Measurements from ENCODE around the gene MNX1. TPM values are rescaled to one million over a fixed set of nuclear protein-coding genes. Genes with fewer than 3 reads are reported as not detected.

Gene MNX1
- total RNA-seq, 4 donors from 2014 or later = not detected

DNA sequence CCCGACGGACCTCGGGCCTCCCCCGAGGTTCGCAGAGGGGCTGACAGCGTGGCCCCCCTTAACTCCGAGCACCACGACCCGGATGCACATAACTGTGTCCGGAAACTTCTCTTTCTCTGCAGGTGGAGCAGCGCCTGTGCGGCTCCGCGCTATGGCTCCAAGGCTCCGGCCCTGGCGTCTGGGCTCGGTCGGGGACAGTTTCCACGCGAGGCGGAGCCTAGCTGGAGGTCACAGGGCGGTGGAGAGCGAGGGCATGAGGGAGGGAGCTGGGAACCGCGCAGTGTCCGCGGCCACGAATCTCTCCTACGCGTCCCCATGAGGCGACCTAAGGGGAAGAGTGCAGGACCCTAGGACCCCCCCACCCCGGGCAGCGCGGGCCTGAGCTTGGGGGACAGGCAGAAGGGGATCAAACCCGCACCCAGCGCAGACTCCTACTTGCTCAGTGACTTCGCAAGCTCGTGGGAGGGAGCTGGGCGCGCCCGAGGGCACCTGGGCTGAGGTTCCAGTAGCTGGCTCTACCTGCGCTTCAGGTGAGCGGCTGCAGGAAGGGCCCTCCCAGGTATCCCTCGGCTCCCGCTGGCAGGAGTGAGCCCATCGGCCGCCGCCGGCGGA is 8.6 kb upstream of the MNX1 start:
- H3K27ac ChIP-seq (replicated peaks in 1 of 4) = no peak overlapping the region
- WGBS = 3% methylated on average over 19 of the region's 50 CpGs
- no peaks in the 10 kb centered on the region for H3K36me3 ChIP-seq
- no peak overlapping the region for H3K4me3 ChIP-seq
- intact Hi-C loops (cut with DNase I) = no loop called here
- H3K4me1 ChIP-seq = peaks cover 22 to 49% (median 31%) of the 10 kb centered on the region in 4 donors
- no peak for TF ChIP-seq EP300 (IDR thresholded peaks at IDR 0.05)
- no peak for TF ChIP-seq POLR2A (IDR thresholded peaks at IDR 0.05; ENCODE audit: low read depth)
- no peak for TF ChIP-seq POLR2AphosphoS5 (IDR thresholded peaks at IDR 0.05)
- TF ChIP-seq CTCF (IDR thresholded peaks at IDR 0.05) = no peak
- no peak for DNase-seq (ENCODE audit: extremely low spot score)
- H3K27me3 ChIP-seq = peaks cover 23 to 99% (median 81%) of the 10 kb centered on the region in 4 donors
- no peaks in the 10 kb centered on the region for H3K9me3 ChIP-seq

DNA sequence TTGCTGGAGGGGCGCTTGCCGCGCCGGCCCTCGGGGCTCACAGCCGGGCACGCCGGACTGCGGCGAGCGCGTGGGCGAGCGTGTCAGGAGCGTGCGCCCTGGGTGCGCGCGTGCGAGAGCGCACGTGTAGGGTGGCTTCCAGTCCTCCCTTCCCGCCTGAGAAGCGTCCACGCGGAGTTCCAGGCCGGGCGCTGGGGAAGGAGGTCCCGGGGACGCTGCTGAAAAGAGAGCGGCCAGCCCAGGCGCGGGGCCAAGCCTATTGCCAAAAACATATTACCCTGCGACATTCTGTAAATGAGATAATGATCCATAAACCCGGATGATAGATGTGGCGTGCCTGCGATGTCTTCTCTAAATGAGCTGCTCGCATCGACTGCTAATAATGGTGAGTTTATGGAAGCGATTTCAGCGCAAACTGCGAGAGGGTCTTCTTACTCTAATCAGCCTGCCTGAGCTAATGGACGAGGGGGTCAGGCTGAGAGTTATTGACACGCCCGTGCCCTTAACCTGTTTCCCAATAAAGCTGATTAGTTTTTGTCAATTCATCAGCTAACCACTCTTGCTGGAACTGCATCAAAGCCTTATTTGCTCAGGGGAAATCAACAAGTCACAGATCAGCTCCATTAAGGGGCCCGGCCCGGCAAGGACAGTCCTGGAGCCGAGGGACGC is 8.0 kb upstream of the MNX1 start:
- Histone ChIP-seq H3K9me3 (no peaks in the 10 kb centered on the region), H3K36me3 (no peaks in the 10 kb centered on the region), H3K27ac (replicated peaks in 1 of 4) (no peak overlapping the region), H3K4me1 (peaks cover 22 to 49% (median 31%) of the 10 kb centered on the region in 4 donors), H3K27me3 (peaks cover 23 to 100% (median 83%) of the 10 kb centered on the region in 4 donors), H3K4me3 (no peak overlapping the region)
- WGBS = 2% methylated on average over 24 of the region's 49 CpGs
- no peak for DNase-seq (ENCODE audit: extremely low spot score)
- TF ChIP-seq POLR2A (IDR thresholded peaks at IDR 0.05; ENCODE audit: low read depth) = no peak
- TF ChIP-seq EP300 (IDR thresholded peaks at IDR 0.05) = no peak
- TF ChIP-seq POLR2AphosphoS5 (IDR thresholded peaks at IDR 0.05) = no peak
- no peak for TF ChIP-seq CTCF (IDR thresholded peaks at IDR 0.05)
- intact Hi-C loops (cut with DNase I) = no loop called here

DNA sequence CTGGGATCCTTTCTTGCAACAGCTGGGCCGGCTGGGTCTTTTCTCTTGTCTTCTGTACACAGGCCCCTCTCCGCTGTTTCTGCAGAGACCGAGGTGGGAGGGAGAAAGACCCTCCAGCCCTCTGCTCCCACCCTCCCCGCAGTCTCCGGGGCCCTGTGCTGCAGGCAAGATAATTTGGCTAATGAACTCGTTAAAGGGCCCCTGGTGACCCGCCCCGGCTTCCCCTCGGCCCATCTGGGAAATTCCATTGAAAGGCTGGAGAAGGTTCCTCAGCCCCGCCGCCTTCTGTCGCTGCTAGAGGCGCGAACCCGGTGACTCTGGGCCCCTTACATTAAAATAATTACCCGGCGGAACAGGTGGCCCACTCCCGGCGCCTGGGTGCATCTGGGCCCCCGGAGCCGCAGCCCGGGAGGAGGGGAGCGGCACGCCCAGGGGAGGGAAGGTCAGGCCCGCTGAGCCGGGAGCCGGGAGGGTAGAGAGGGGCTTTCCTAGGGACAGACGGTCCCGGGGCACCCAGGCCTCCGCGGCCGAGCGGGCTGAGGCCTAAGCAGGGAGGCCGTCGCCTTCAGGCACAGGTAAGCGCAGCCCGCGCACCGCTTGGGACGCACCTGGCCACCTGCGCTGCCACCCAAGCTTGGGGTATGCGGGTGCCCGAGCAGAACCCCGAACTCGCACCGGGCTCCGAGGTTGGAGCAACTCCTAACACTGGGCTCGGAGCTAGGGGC is 7.3 kb upstream of the MNX1 start:
- intact Hi-C loops (cut with DNase I) = no loop called here
- Histone ChIP-seq H3K27ac (replicated peaks in 1 of 4) (no peak overlapping the region), H3K27me3 (peaks cover 18 to 100% (median 82%) of the 10 kb centered on the region in 4 donors)

DNA sequence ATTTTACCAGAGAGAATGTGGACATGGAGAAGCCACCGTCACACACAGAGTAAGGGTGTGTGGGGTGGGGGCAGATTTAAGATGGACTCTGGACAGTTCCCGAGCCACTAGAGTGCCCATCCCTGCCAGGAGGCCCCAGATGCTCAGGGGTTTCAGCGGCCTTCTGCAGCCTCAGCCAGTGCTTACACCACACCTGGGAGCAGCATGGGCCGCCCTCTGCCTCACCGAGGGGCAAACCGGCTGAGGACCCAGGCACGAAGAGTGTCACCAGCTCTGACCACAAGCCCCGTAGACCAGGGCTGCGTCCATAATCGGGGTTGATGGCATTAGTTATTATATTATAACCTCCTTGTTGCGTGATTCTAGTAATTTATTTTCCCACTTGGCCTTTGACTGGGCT is 6.7 kb upstream of the MNX1 start:
- intact Hi-C loops (cut with DNase I) = no loop called here
- H3K27ac ChIP-seq (replicated peaks in 1 of 4) = no peak overlapping the region
- H3K27me3 ChIP-seq = peaks cover 18 to 100% (median 81%) of the 10 kb centered on the region in 4 donors

More for the DNA sequence above, 7.3 kb upstream of the MNX1 start:
- H3K36me3 ChIP-seq = no peaks in the 10 kb centered on the region
- H3K4me1 ChIP-seq = peaks cover 22 to 49% (median 31%) of the 10 kb centered on the region in 4 donors
- 3% methylated on average over 25 of the region's 48 CpGs for whole genome bisulfite sequencing
- no peak overlapping the region for H3K4me3 ChIP-seq
- TF ChIP-seq POLR2A (IDR thresholded peaks at IDR 0.05; ENCODE audit: low read depth) = no peak
- no peak for TF ChIP-seq CTCF (IDR thresholded peaks at IDR 0.05)
- no peak for TF ChIP-seq POLR2AphosphoS5 (IDR thresholded peaks at IDR 0.05)
- TF ChIP-seq EP300 (IDR thresholded peaks at IDR 0.05) = no peak
- no peaks in the 10 kb centered on the region for H3K9me3 ChIP-seq
- DNase-seq (ENCODE audit: extremely low spot score) = no peak

More for the DNA sequence above, 6.7 kb upstream of the MNX1 start:
- TF ChIP-seq CTCF (IDR thresholded peaks at IDR 0.05) (no peak), EP300 (IDR thresholded peaks at IDR 0.05) (no peak), POLR2A (IDR thresholded peaks at IDR 0.05; ENCODE audit: low read depth) (no peak), POLR2AphosphoS5 (IDR thresholded peaks at IDR 0.05) (no peak)
- peaks cover 22 to 47% (median 30%) of the 10 kb centered on the region in 4 donors for H3K4me1 ChIP-seq
- DNase-seq (ENCODE audit: extremely low spot score) = no peak
- H3K9me3 ChIP-seq = no peaks in the 10 kb centered on the region
- no peak overlapping the region for H3K4me3 ChIP-seq
- WGBS = 13% methylated on average over 7 of the region's 11 CpGs
- H3K36me3 ChIP-seq = no peaks in the 10 kb centered on the region
